Kidney (tissue), 14 donors: Measurements from ENCODE around the gene DNM1. TPM values are rescaled to one million over a fixed set of nuclear protein-coding genes. Genes with fewer than 3 reads are reported as not detected.

Source experiments
- DNase-seq, 5 donors: peaks; one replicate each; pipeline ENCODE4 v3.0.0-alpha.2; 2013 to 2020
- FAIRE-seq: peaks from 2 replicates; lab custom pipeline; 2012; peaks lifted over from hg19 to GRCh38; lab: Jason Lieb, UNC
- H3K27ac ChIP-seq, 2 donors: one replicate each; pipeline ENCODE4 v1.7.0; 2013; ENCODE audit warnings: low read depth in 2 of 2, low read length in 2 of 2, inconsistent platforms in 1 of 2
- H3K27me3 ChIP-seq: one replicate; pipeline ENCODE4 v1.7.1; 2013; ENCODE audit warnings: low read length, inconsistent platforms; ENCODE audit not compliant: control insufficient read depth, insufficient read depth
- H3K36me3 ChIP-seq, 3 donors: one replicate each; pipeline versions ENCODE4 v1.7.0 to v1.7.1; 2013; ENCODE audit warnings: low read length in 3 of 3, control low read depth in 1 of 3, inconsistent platforms in 1 of 3; ENCODE audit not compliant: insufficient read depth in 3 of 3, control insufficient read depth in 2 of 3
- H3K4me1 ChIP-seq, 3 donors: one replicate each; pipeline versions ENCODE4 v1.7.0 to v1.7.1; 2013; ENCODE audit warnings: low read length in 3 of 3, inconsistent platforms in 1 of 3, low read depth in 1 of 3; ENCODE audit not compliant: control insufficient read depth in 2 of 3, insufficient read depth in 2 of 3
- H3K4me3 ChIP-seq, 3 donors: one replicate each; pipeline versions ENCODE4 v1.7.0 to v1.8.1; 2013; ENCODE audit warnings: low read length in 3 of 3, control low read depth in 1 of 3, inconsistent platforms in 1 of 3
- H3K9ac ChIP-seq, 3 donors: one replicate each; pipeline versions ENCODE4 v1.7.0 to v1.7.1; 2013; ENCODE audit warnings: low read length in 3 of 3, control low read depth in 1 of 3, inconsistent platforms in 1 of 3
- H3K9me3 ChIP-seq, 3 donors: one replicate each; pipeline versions ENCODE4 v1.7.0 to v1.7.1; 2013; ENCODE audit warnings: low read length in 3 of 3, control low read depth in 1 of 3, inconsistent platforms in 1 of 3; ENCODE audit not compliant: control insufficient read depth in 2 of 3, insufficient read depth in 1 of 3
- CTCF ChIP-seq: IDR thresholded peaks from 3 replicates; pipeline ENCODE4 v1.5.1; 2012; ENCODE audit warnings: mild to moderate bottlenecking, moderate library complexity, borderline replicate concordance; ENCODE audit not compliant: insufficient read depth; ENCODE audit errors: extremely low read depth
- intact Hi-C: fragments of 100-400 bp; cut with DNase I; formaldehyde crosslinking; loops from one replicate; pipeline ENCODE4 v1.11.1; 2022
- polyA plus RNA-seq: library from polyadenylated mRNA; stranded (reverse); fragments of 350-450 nt; fragmentation: Illumina TruSeq; extraction: RNeasy Lipid Tissue Mini Kit (QIAGEN cat#74804); gene quantifications from one replicate; pipeline ENCODE4 v1.2.3, GENCODE V29; 2014; ENCODE audit warnings: low read depth, low replicate concordance; ENCODE audit not compliant: insufficient read depth
- total RNA-seq: library from RNA; stranded (reverse); fragmentation: NEBNext Ultra II Directional; extraction: Animal tissue kit (Norgen Biotek cat#: 25700); gene quantifications from one replicate; pipeline ENCODE4 v1.2.1, GENCODE V29; 2021
- donor health status: control.
- donor health status: control.
- donor health status: control.
- donor health status: control.
- donor health status: control.
- donor health status: DM: yes; HTN: yes; CAD: no.
- donor health status: Normal renal cell carcinoma (clear cell type).

DNM1 gene
- total and polyA plus RNA-seq, 2 donors from 2014 or later, result 7.3 to 22.6 TPM

GRCh38 chr9:128191406-128192046 lies 11.7 kb upstream of the DNM1 start, which contains the start of gene CIZ1:
Gene CIZ1 (minus strand): TSS chr9:128191572. CDS start chr9:128190857, 715 bp downstream.
- Histone ChIP-seq H3K4me3 (peak within 1 kb of the TSS; percentile 79 to 88 (median 84)), H3K9ac (peak within 1 kb of the TSS; percentile 78 to 96 (median 95)), H3K27me3 (no peaks in the 10 kb centered on the region), H3K27ac (peak within 1 kb of the TSS; percentile 57 to 84), H3K4me1 (peaks cover 0 to 9% (median 3%) of the 10 kb centered on the region in 3 donors), H3K36me3 (peaks cover 2 to 6% (median 3%) of the 10 kb centered on the region in 3 donors), H3K9me3 (no peaks in the 10 kb centered on the region)
- peak; percentile 84 for TF ChIP-seq CTCF
- DNase-seq (peak; percentile 78 to 94 (median 88)), FAIRE-seq (no peak)
- intact Hi-C loops, result no loop called here

GRCh38 chr9:128192601-128193371 lies 10.4 kb upstream of the DNM1 start:
- Histone ChIP-seq H3K9me3 (no peaks in the 10 kb centered on the region), H3K9ac (peak overlapping the region in 1 of 3 donors; percentile 43), H3K4me3 (peak overlapping the region; percentile 6 to 45 (median 44)), H3K27me3 (no peaks in the 10 kb centered on the region), H3K36me3 (peaks cover 0 to 2% (median 0%) of the 10 kb centered on the region in 3 donors), H3K4me1 (peaks cover 0 to 9% (median 3%) of the 10 kb centered on the region in 3 donors), H3K27ac (peak overlapping the region; percentile 52 to 63)
- peak; percentile 62 for TF ChIP-seq CTCF
- FAIRE-seq (no peak), DNase-seq (peak; percentile 91 to 96 (median 94))
- intact Hi-C loops, result no loop called here

- Histone ChIP-seq H3K4me3 (peak overlapping the region in 1 of 3 donors; percentile 44), H3K4me1 (peaks cover 0 to 9% (median 3%) of the 10 kb centered on the region in 3 donors), H3K9me3 (no peaks in the 10 kb centered on the region), H3K27me3 (no peaks in the 10 kb centered on the region), H3K36me3 (peaks cover 0 to 2% (median 0%) of the 10 kb centered on the region in 3 donors), H3K9ac (no peak overlapping the region), H3K27ac (no peak overlapping the region)
- no peak for TF ChIP-seq CTCF
- DNase-seq (peak in 2 of 5 donors; percentile 36 to 63), FAIRE-seq (no peak)
- intact Hi-C loops, result no loop called here
Measured at GRCh38 chr9:128193469-128194096, 9.6 kb upstream of the DNM1 start.
